GM19328 (cell line): ENCODE measurements around the gene OOEP.
"Not testable (repeated sequence)": the region's sequence is repeated elsewhere in the genome, so short reads cannot be mapped to it uniquely, and the experiment has no call there.

Experiments
- ATAC-seq: cut with Tn5 transposase; IDR thresholded peaks from one replicate; pipeline ENCODE4 v1.9.1; 2021; ENCODE audit warnings: mild to moderate bottlenecking, moderate library complexity; ENCODE audit not compliant: unreplicated experiment

OOEP gene

GRCh38 chr6:73369563-73369962 is at the start of gene OOEP:
TSS of gene OOEP (minus strand) at chr6:73369897. CDS start at chr6:73369792, 105 bp downstream.
- no peak for ATAC-seq

GRCh38 chr6:73418081-73418741 is 48.5 kb upstream of the OOEP start:
- ATAC-seq, result no peak

- no peak for ATAC-seq
Measured at GRCh38 chr6:73413102-73413501, 43.4 kb upstream of the OOEP start.

- no peak for ATAC-seq
Measured at GRCh38 chr6:73409395-73409794, 39.7 kb upstream of the OOEP start.

GRCh38 chr6:73400656-73401055 is 31.0 kb upstream of the OOEP start:
- no peak for ATAC-seq

GRCh38 chr6:73395875-73396274 is 26.2 kb upstream of the OOEP start:
- ATAC-seq, result no peak

GRCh38 chr6:73394577-73395354 is 25.1 kb upstream of the OOEP start, which contains the start of gene DDX43:
TSS of gene DDX43 (plus strand) at chr6:73394828. CDS start at chr6:73394906, 78 bp downstream.
- ATAC-seq, result no peak

GRCh38 chr6:73393278-73393677 is 23.6 kb upstream of the OOEP start:
- ATAC-seq, result no peak

GRCh38 chr6:73392188-73392587 is 22.5 kb upstream of the OOEP start:
- ATAC-seq, result not testable (repeated sequence)

GRCh38 chr6:73391675-73392074 is 22.0 kb upstream of the OOEP start:
- no peak for ATAC-seq

GRCh38 chr6:73389854-73390253 is 20.2 kb upstream of the OOEP start:
- ATAC-seq, result no peak

GRCh38 chr6:73388800-73389512 is 19.3 kb upstream of the OOEP start:
- peak; percentile 72 for ATAC-seq

- peak; percentile 10 for ATAC-seq
Measured at GRCh38 chr6:73388433-73388799, 18.7 kb upstream of the OOEP start.

GRCh38 chr6:73382462-73383113 is 12.9 kb upstream of the OOEP start:
- no peak for ATAC-seq

- not testable (repeated sequence) for ATAC-seq
Measured at GRCh38 chr6:73381531-73381930, 11.8 kb upstream of the OOEP start.

- no peak for ATAC-seq
Measured at GRCh38 chr6:73377225-73377624, 7.5 kb upstream of the OOEP start.

- no peak for ATAC-seq
Measured at GRCh38 chr6:73375216-73375615, 5.5 kb upstream of the OOEP start.

- no peak for ATAC-seq
Measured at GRCh38 chr6:73372516-73372915, 2.8 kb upstream of the OOEP start.

GRCh38 chr6:73371984-73372383 is 2.3 kb upstream of the OOEP start:
- ATAC-seq, result no peak

- ATAC-seq, result no peak
Measured at GRCh38 chr6:73369157-73369556, 540 bp downstream of the OOEP start.

- ATAC-seq, result no peak
Measured at GRCh38 chr6:73368675-73369074, 1.0 kb downstream of the OOEP start.
